ENCODE results near the gene SMTN.

GRCh38 chr22:31133911-31134310, 52.8 kb downstream of the SMTN start:
- TF ChIP-seq POLR2A (IDR thresholded peaks at IDR 0.05) (no peak), POLR2AphosphoS5 (IDR thresholded peaks at IDR 0.05) (no peak), CTCF (IDR thresholded peaks at IDR 0.05) (no peak), EP300 (IDR thresholded peaks at IDR 0.05) (no peak)

Measured in upper lobe of left lung (tissue), 4 donors.